Mucosa of gallbladder (tissue), 1 donor: Measurements from ENCODE around the gene PVALEF. TPM values are rescaled to one million over a fixed set of nuclear protein-coding genes. Genes with fewer than 3 reads are reported as not detected.

Source experiments
- DNase-seq: peaks from one replicate; pipeline ENCODE4 v3.0.0-alpha.2; 2020; ENCODE audit warnings: low spot score
- total RNA-seq: library from RNA; stranded (reverse); gene quantifications from one replicate; pipeline ENCODE4 v1.2.1, GENCODE V29; 2021
- donor health status: DM: no; HTN: no; CAD: no.

The PVALEF gene
- total RNA-seq, 1 donor from 2014 or later, result not detected

DNA sequence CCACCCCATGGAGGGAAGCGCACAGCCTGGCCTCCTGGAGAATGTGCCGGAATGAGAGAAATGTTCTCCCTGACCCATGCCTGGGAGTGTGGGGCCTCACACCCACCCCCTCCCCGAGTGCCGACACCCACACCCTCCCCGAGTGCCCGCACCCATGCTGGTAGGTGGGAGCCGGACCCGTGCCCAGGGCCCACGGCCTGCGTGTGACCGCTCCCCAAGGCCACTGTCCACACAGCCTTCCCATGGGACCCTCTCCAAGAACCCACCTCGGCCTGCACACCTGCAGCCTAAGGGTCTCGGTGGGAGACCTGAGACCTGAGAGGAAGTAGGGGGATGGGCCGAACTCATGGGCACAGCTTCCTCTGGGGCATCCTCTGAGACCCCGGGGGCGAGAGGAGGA lies 3.3 kb upstream of the PVALEF start:
- no peak for DNase-seq

DNA sequence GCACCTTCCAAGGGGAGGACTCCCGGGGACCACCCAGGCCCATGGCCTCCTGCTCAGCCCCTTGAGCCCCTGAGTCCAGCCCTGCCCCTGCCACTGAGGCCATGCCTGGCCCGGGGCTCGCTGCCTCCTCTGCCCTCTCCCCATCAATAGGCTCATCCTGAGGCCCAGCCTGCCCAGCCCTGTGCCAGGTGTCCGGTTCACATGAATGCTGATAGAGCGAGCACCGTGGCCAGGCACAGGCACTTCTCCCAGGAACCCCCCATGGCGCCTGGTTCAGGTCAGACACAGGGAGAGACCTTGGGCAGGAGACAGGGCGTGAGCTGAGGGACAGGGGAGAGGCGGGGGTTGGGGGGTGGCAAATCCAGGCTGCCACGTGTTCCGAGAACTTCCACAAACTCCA lies 2.8 kb upstream of the PVALEF start:
- no peak for DNase-seq

DNA sequence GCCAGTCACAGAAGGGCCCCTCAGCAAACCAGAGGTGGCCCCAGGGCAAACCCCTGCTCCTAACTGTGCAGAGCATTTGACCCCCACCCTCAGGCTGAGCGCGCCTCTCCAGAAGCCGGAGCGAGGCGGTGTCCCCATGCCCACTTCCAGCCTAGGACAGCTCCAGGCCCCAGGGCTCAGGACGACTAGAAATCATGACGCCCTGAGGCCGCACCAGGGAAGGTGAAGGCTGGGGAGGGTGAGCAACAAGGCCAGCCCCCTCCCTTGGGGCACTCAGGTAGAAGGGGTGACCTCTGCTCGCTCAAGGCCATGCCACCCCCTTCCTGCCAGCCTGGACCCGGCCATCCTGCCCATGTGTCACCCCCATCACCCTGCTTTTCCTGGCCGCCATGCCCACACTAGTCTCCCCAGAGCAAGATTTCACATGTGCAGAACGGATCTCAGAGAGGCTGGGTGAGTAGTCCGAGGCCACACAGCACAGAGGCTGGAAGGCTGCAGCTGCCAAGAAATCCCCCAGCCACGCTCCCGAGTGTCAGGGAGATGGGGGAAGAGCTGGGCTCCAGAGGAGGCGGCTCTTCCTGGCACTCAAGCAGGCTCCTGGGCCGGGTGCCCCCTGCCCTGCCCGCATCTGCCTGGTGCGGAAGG lies 2.1 kb upstream of the PVALEF start:
- DNase-seq, result no peak

DNA sequence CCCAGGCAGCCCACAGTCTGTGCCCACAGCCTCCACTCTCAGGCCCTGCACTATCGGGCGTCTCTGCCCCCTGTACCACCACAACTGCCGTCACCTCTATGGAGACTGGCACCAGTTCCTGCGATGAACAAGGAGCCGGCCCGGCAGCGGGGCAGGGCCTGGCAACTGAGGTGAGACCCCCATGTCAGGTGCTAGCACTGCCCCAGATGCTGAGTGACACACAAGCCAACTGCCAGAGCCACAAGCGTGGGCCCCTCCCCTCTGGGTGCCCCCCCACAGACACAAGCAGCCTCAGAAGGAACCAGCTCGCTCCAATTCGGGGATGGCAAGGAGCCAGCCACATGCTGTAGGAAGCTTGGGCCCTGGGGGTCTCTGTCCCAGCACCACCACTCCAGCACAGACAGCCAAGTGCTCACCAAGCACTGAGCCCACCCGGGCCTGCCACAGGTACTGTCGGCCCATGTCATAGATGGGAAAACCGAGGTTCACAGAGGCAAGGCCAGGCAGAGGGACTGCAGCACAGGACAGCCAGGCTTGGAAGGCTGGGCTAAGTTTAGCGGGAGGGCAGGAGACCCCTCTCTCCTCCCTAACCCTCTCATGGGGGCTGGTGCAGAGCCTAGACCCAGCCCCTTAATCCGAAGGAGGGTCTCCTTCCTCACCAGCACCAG lies 1.5 kb upstream of the PVALEF start:
- DNase-seq, result no peak

DNA sequence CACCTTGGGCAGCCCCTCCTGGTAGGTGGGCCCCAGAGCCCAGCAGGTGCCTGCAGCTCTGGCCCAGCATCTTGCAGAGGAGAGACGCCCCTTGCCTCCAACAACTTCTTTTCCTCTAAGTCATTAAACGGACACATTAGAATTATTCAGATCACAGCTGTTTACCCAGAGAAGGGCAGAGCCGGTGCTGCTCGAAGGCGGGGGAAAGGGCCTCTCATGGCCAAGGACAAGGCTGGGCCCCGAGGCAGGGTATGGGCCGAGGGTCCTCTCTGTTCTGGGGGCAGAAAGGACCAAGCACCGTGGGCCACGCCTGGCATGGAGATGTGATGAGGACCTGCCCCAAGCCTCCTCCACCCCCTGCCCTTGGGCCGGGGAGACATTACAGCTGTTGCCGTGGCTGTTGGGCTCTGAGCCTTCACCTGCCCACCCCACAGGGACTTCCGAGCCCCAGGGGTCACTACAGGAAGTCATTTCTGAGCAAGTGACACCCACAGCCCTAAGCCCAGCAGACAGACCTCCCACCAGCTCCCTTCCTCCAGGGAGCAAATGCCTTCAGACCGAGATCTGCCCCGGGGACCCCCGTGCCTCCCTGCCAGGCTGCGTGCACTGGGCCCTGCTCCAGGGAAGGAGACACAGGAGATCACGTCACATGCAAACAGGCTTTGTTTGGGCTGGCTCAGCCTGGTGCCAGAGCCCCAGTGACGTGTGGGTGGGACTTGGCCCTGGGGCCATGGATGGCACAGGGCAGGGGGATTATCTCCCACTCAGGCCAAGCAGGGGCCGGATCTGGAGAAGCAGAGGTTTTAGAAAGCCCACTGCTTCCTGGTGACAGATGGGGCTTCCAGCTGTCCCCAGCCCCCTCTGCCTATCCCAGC lies 699 bp upstream of the PVALEF start:
- no peak for DNase-seq

DNA sequence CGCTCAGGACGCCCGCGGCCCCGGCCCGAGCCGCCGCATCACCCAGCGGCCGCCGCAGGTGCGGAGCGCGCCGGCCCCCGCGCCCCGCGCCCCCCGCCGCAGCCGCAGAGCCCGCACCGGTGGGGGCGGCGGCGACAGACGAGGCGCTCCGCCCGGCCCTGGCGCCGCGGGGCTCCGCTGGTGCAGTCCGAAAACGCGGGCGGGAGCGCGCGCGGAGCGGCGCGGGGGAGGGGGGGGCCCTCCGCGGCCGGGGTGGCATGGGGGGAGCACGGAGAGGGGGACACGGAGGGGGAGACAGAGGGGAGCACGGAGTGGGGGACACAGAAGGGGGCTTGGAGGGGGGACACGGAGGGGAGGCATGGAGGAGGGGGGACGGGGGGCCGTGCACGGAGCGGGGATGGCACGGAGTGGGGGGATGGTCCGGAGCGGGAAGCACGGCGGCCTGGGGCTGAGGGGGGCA lies 756 bp downstream of the PVALEF start, which contains the start of gene AATK:
Gene AATK, minus strand, starts transcription at position 189 of the 460 bp plus-strand sequence. CDS start 229 bp downstream, outside the sequence.
- DNase-seq, result no peak

DNA sequence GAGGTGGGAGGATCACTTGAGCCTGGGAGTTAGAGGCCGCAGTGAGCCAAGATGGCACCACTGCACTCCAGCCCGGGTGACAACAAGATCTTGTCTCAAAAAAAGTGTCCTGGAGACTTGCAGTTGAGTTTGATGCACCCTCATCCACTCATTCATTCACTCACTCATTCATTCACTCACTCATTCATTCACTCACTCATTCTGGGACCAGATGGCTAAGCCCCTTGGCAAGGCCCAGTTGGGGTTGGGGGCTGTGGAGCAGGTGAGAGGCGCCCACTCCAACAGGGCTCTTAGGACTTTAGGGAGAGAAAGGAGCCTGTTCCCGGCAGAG lies 1.9 kb downstream of the PVALEF start:
- no peak for DNase-seq

DNA sequence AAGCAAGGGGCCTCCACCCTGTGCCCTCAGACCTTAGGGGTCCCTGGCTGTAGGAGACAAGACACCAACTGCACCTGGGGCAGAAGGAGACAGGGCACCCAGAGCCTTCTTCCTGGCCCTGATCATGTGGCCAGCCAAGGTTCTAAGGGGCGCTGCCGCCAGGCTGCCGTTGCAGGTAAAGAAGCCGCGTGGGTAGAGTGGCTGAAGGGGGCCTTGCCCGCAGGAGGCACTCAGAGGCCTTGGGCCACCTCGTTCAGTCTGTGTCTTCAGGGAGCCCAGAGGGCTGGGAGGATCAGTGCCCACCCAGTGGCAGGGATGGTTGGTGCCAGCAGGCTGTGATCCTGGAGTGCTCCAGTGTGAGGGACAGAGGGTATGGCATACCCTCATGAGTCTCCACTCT lies 2.3 kb downstream of the PVALEF start:
- DNase-seq, result no peak

DNA sequence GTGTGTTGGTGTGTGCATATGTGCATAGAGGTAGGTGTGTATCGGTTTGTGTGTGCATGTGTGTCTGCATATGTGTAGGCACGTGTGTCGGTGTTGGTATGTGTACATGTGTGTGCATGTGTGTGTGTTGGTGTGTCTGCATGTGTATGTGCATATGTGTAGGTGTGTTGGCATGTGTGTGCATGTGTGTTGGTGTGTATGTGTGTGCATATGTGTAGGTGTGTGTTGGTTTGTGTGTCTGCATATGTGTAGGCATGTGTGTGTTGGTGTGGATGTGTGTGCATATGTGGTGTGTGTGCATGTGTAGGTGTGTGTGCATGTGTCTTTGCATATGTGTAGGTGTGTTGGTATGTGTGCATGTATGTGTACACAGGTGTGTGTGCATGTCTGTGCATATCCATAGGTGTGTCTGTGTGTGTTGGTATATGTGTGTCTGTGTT lies 4.6 kb downstream of the PVALEF start:
- DNase-seq, result no peak

DNA sequence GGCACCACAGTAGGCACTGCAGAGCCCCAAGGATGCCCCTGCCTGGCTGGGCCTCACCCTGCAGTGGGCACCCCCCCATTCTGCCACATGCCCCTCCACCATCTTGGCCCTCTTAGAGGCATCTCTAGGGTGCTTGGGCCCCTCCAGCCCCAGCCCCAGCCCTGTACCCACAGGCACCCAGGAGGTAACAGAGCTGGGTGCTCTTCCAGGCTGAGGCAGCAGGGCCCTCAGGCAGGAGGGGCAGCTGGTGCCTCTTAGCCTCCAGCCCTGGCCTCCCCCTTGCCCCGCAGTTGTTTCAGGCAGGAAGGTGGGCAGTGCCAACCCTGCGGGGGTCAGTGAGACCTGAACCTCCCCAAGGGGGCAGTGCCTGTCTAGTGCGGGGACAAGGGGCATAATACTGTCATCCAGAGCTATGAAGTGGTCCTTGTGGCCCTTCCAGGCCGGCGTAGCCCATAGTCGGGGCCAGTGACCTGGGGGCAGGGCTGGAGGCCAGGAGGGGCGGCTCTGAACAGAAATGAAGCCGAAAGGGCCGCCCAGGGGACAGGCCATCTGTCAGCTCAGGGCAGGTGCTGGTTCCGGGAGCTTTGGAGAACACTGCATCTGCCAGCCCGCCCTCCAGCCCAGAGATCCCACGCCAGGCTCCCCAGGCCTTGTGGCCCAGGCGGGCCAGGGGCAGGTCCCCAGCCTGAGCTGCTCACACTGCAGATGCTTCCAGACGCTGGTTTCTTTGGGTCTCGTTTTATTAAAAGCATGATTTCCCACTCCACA lies 5.6 kb downstream of the PVALEF start:
- DNase-seq, result no peak

DNA sequence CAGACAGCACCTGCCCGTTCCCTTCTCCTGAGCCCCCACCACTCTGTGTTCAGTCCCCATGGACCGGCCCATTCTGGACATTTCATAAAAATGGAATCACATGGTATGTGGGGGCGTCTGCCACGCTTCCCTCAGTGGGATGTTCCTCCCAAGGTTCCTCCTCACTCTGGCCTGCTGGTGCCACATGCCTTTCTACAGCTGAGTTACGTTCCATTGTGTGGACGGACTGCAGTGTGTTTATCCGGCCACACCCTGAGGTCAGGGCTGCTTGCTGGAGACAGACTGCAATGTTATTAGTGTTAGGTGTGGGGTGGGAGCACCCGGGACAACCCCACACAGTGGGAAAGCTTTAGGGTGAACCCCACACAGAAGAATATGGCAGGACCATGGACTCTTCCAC lies 6.6 kb downstream of the PVALEF start:
- DNase-seq, result no peak

DNA sequence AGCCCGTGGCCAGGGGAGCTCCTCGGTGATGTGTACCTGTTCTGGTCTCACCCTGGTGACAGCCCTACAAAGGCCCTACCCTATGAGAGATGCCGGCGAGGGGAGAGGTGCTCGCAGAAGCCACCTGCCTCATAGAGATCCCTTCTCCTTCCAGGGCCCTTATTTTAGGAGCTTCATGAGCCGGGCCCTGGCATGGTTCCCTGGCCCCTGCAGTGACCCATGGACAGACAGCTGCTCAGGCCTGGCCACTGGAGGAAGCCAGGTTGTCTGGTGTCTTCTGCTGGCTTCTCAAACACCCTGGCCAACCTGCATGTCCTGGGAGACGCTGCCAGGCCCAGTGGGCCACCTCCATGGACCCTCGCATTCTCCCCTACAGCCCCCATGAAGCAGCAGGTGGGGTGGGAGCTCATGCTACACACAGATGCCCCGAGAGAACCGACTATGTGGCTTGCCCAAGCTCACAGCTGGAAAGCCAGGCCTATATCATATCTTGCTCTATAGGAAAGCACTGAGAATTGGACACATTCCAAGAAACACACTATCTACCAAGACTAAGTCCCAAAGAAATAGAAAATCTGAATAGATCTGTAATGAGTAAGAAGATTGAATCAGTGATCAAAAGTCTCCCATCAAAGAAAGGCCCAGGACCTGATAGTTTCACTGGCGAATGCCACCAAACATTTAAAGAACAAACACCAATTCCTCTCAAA lies 7.9 kb downstream of the PVALEF start:
- DNase-seq, result no peak

DNA sequence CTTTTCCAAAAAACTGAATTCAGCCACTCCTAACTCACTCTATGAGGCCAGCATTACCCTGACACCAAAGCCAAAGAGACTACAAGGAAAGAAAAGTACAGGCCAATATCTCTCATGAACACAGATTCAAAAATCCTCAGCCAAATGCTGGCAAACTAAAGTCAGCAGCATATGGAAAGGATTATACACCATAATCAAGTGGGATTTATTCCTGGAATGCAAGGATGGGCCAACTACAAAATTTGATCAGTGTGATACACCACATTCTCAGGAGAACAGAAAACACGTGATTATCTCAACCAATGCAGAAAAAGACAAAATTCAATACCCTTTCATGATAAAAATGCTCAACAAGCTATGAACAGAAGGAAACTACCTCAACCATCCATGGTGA lies 8.5 kb downstream of the PVALEF start:
- DNase-seq, result no peak

DNA sequence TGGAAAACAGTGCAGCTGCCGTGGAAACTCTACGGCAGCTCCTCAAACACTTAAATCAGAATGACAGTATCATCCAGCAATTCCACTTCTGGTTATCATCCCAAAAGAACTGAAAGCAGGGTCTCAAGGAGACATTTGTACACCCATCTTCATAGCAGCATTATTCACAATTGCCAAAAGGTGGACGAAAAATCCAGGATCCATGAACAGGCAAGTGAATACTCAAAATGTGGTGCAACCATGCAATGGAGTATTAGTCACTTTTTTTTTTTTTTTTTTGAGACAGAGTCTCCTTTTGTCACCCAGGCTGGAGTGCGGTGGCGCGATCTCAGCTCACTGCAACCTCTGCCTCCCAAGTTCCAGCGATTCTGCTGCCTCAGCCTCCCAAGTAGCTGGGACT lies 11.4 kb downstream of the PVALEF start:
- no peak for DNase-seq

DNA sequence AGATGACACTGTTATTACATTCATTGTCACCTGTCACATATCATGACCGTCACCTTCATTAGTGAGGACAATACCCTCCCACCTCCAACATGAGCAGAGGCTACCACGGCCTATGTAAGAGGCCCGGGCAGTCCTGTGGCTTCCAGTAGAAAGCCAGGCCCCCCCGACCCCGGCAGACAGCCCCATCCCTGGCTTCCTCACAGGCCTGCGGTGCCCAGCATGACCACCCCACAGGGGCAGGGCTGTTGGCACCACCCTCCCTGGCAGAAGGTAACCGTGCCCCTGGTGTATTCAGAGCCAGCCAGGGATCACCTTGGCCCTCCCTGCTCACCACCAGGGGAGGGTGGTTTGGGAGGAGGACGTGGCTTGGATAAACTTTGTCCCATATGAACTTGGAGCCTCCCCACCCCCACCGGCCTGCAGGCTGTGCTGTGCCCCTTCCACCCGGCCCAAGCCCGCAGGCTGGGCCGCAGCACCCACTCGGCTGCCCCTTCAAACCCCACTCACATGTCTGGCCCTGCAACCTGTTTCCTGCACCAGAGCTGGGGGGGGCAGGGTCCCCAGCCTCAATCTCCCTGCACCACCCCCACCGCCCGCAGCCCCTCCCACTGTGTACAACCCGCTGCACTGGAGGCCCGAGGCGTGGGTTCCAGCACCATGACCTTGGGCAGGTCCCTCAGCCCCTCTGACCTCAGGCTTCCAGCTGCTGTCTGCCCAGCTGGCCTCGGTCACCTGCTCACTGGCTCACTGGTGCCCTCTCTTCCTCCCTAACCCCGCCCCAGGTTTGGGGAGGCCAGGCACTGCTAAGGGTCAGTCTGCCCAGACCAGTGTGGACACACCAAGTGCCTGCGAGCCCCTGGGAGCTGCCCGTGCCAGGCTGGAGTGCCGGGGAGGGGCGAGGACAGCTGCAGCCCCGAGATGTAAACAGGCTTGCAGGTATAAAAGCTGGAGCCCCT lies 13.1 kb downstream of the PVALEF start:
- no peak for DNase-seq

DNA sequence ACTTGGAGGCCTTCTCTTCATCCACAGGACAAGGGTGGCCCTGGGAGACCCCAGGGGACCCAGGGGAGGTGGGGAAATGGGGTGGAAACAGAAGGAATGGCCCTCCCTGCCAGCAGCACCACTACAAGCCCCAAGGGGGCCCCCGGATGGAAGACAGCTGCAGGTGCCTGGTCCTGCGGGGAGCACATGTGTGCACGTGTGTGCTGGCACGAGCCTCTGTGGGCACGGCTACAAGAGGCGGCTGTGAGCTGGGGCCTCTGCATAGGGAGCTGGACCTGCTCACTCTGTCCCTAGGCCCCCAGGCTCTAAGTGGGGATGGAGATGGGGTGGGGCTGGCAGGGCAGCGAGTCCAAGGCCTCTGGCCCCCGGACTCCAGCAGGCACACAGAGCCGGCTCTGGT lies 13.9 kb downstream of the PVALEF start:
- DNase-seq, result no peak

DNA sequence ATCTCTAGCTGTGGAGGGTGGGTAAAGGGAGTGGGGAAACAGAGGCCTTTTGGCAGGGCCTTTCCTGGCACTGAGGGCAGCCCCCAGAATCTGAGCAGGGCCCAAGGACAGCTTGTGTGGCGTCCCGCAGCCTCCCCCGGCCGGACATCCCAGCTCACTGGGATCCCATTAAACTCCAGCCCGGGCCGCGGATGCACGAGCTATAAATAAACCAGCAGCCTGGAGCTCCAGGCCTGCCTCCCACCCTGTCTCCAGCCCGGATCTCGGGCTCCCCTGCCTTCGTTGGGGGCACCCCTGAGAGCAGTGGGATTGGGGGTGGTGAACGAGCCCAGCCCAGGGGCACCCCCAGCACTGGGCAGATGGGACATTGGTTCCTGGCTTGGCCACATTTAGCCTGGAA lies 14.6 kb downstream of the PVALEF start:
- DNase-seq, result no peak

DNA sequence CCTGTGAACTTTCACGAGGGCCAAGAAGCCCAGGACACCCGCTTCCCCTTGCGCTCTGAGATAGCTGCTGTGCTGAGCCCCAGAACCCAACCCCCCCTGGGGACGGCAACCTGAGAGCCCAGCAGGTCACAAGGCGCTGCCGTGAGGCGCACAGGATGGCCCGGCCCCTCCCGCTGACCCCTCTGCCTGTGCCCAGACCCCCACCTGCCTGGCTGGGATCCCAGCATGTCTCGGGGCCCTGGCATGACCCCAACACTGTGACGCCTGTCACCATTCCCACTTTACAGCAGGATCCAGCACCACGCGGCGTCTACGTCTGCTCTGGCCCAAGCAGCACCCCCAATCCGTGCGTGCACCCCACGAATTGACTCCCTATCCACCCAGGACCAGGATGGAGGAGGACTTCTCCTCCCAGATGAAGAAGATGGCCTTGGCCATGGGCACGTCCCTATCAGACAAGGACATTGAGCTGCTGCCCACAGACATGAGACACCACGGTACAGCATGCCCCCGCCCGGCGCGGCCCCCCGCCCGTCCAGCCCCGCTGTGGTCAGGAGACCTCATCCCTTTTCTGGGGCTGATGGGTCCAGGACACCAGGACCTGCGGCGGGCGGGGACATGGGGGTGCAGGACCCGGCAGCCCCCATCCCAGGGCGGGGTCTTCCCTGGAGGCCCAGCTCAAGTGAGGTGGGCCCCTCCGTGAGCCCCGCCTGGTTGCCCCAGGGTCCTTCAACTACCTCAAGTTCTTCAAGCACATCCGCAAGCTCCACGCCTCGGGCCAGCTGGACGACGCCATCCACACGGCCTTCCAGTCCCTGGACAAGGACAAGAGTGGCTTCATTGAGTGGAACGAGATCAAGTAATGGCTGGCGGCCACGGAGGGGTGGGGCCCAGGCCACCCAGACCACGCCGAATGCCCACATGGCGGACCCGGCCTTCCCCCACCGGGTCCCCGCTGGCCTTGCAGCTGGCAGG lies 15.8 kb downstream of the PVALEF start:
- DNase-seq, result no peak

DNA sequence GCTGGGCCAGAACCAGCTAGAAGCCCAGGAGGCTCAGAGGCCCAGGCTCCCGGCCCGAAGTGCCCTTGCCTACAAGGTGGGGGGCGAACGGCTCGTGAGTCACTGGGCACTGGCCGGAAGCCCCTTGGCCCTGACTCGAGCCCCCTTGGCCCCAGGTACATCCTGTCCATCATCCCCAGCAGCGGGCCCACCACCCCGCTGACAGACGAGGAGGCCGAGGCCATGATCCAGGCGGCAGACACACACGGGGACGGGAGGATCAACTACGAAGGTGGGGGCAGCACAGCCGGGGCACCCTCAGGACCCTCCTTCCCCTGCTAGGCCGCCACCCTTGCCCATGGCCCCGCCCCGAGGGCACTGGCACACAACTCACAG lies 16.5 kb downstream of the PVALEF start:
- no peak for DNase-seq
